K562 (cell line): ENCODE results near the gene IGF2BP3. TPM values are rescaled to one million over a fixed set of nuclear protein-coding genes. Genes with fewer than 3 reads are reported as not detected.

Experiments
- BHLHE40 ChIP-seq: IDR thresholded peaks from 2 replicates; pipeline ENCODE4 v1.6.1; 2011; ENCODE audit warnings: low read length, improper control_type of control experiment
- CSDE1 ChIP-seq, 2 experiments: fragments of 450-650 bp; IDR thresholded peaks; 2 replicates each; pipeline ENCODE4 v1.6.1; 2016; ENCODE audit warnings: mild to moderate bottlenecking in 1 of 2
- CXXC5 ChIP-seq: fragments of 250-450 bp; sonication (Bioruptor Pico); IDR thresholded peaks from 2 replicates; pipeline ENCODE4 v1.8.0; 2022; ENCODE audit warnings: inconsistent platforms, mild to moderate bottlenecking, moderate library complexity
- E2F6 ChIP-seq, 2 experiments: IDR thresholded peaks; 2 replicates each; pipeline ENCODE4 v1.6.1; 2011; ENCODE audit warnings: borderline replicate concordance in 1 of 2, control low read depth in 1 of 2, low read depth in 1 of 2, low read length in 1 of 2, mild to moderate bottlenecking in 1 of 2, mixed read lengths in 1 of 2, moderate library complexity in 1 of 2; ENCODE audit not compliant: insufficient read depth in 1 of 2, insufficient read length in 1 of 2, poor library complexity in 1 of 2, severe bottlenecking in 1 of 2; ENCODE audit errors: extremely low read depth in 1 of 2
- GABPB1 ChIP-seq: sonication (generic); formaldehyde crosslinking; IDR thresholded peaks from 2 replicates; pipeline ENCODE4 v1.8.0; 2022; ENCODE audit warnings: mild to moderate bottlenecking, missing genetic modification reagents
- HIVEP1 ChIP-seq: fragments of 250-450 bp; sonication (Bioruptor Pico); IDR thresholded peaks from 2 replicates; pipeline ENCODE4 v1.4.0; 2020; ENCODE audit warnings: mild to moderate bottlenecking
- HMGN3 ChIP-seq: IDR thresholded peaks from 2 replicates; pipeline ENCODE4 v1.6.1; 2011; ENCODE audit warnings: borderline replicate concordance, low read depth, mild to moderate bottlenecking, mixed read lengths, low read length; ENCODE audit not compliant: insufficient read length; ENCODE audit errors: extremely low read depth
- HOXB6 ChIP-seq: fragments of 250-450 bp; sonication (Bioruptor Pico); IDR thresholded peaks from 2 replicates; pipeline ENCODE4 v1.5.1; 2022; ENCODE audit warnings: mild to moderate bottlenecking, borderline replicate concordance
- KLF6 ChIP-seq: fragments of 250-450 bp; sonication (Bioruptor Pico); IDR thresholded peaks from 2 replicates; pipeline ENCODE4 v1.4.0; 2020; ENCODE audit warnings: mild to moderate bottlenecking, moderate library complexity, borderline replicate concordance
- NCOA4 ChIP-seq: fragments of 450-650 bp; IDR thresholded peaks from 2 replicates; pipeline ENCODE4 v1.6.1; 2018; ENCODE audit warnings: mild to moderate bottlenecking; ENCODE audit not compliant: partially characterized antibody
- NR3C1 ChIP-seq: sonication (generic); formaldehyde crosslinking; IDR thresholded peaks from 2 replicates; pipeline ENCODE4 v1.8.1; 2022; ENCODE audit warnings: missing genetic modification reagents
- OTX1 ChIP-seq: fragments of 450-650 bp; formaldehyde crosslinking; IDR thresholded peaks from 2 replicates; pipeline ENCODE4 v1.4.0; 2022; ENCODE audit warnings: mild to moderate bottlenecking
- PHF8 ChIP-seq: fragments of 200-600 bp; sonication (generic); IDR thresholded peaks from 2 replicates; pipeline ENCODE4 v1.6.1; 2012; ENCODE audit warnings: mixed run types, mild to moderate bottlenecking, inconsistent platforms, low read length, moderate library complexity, borderline replicate concordance
- PML ChIP-seq: IDR thresholded peaks from 2 replicates; pipeline ENCODE4 v1.6.1; 2012; ENCODE audit warnings: low read length, inconsistent platforms
- RBBP5 ChIP-seq: fragments of 200-600 bp; sonication (generic); IDR thresholded peaks from 2 replicates; pipeline ENCODE4 v1.6.1; 2012; ENCODE audit warnings: borderline replicate concordance, mild to moderate bottlenecking, low read length, control low read depth, inconsistent platforms; ENCODE audit not compliant: insufficient read depth, poor library complexity, severe bottlenecking
- RUNX1 ChIP-seq: sonication (generic); IDR thresholded peaks from 2 replicates; pipeline ENCODE4 v1.6.1; 2016; ENCODE audit warnings: antibody characterized with exemption, low read depth
- SAFB ChIP-seq: fragments of 200-400 bp; formaldehyde crosslinking; IDR thresholded peaks from 2 replicates; pipeline ENCODE4 v1.6.1; 2017; ENCODE audit warnings: low read depth, low read length, borderline replicate concordance
- USF2 ChIP-seq: sonication (generic); formaldehyde crosslinking; IDR thresholded peaks from 2 replicates; pipeline ENCODE4 v1.5.0; 2020; ENCODE audit warnings: missing genetic modification reagents
- VEZF1 ChIP-seq: fragments of 200-800 bp; sonication (Bioruptor generic); IDR thresholded peaks from 2 replicates; pipeline ENCODE4 v1.6.1; 2017; ENCODE audit warnings: missing genetic modification characterization, missing compliant biosample characterization
- ZBTB17 ChIP-seq: fragments of 450-650 bp; formaldehyde crosslinking; IDR thresholded peaks from 2 replicates; pipeline ENCODE4 v1.4.0; 2020; ENCODE audit warnings: mild to moderate bottlenecking
- ZNF589 ChIP-seq: fragments of 200-800 bp; sonication (Bioruptor generic); IDR thresholded peaks from 2 replicates; pipeline ENCODE4 v1.6.1; 2016; ENCODE audit warnings: low read depth, missing genetic modification characterization, missing compliant biosample characterization
- polyA plus RNA-seq, 8 experiments: library from polyadenylated mRNA; depleted of rRNA in 4 of 8; stranded (reverse) in 5 of 8; unstranded in 3 of 8; fragments of >200 nt; fragmentation: Nextera tagmentation in 2 of 8; fragmentation: Illumina TruSeq in 1 of 8; extraction: Ambion mirVana in 2 of 8; extraction: Trizol in 1 of 8; gene quantifications; 2 replicates each; pipeline versions ENCODE4 v1.2.1 to v1.2.3, GENCODE V29; 2011 to 2014; ENCODE audit warnings: inconsistent platforms in 1 of 8, missing spikeins in 1 of 8
- total RNA-seq, 7 experiments: library from RNA; depleted of rRNA in 6 of 7; stranded (reverse); fragments of >200 nt in 6 of 7; fragmentation: Illumina TruSeq in 2 of 7; extraction: Trizol in 2 of 7; gene quantifications; 2 replicates each; pipeline versions ENCODE4 v1.2.1 to v1.2.3, GENCODE V29; 2011 to 2021; ENCODE audit warnings: low replicate concordance in 1 of 7
- TF ChIP-seq, protein P1 (sequence below): fragments of 450-650 bp; formaldehyde crosslinking; IDR thresholded peaks from 2 replicates; pipeline ENCODE4 v1.4.0; 2020; ENCODE audit warnings: mild to moderate bottlenecking, moderate library complexity

IGF2BP3 gene
- total and polyA plus RNA-seq, 9 of the 15 experiments (the other 6 are each of a cell fraction or from before 2014, with no cell fraction given) = 8.4 to 88.1 (median 61.2) TPM

- TF ChIP-seq E2F6 (IDR thresholded peaks at IDR 0.05; ENCODE audit: borderline replicate concordance in 1 of 2, extremely low read depth in 1 of 2, insufficient read depth in 1 of 2, insufficient read length in 1 of 2, low read depth in 1 of 2, low read length in 1 of 2, poor library complexity in 1 of 2, severe bottlenecking in 1 of 2) (peak; percentile 57 to 75), VEZF1 (CRISPR knock-in tag) (peak; percentile 73), HOXB6 (CRISPR knock-in tag) (no peak), PHF8 (peak; percentile 62; the same call in 1 of the 2 replicates), CSDE1 (IDR thresholded peaks at IDR 0.05) (no peak), OTX1 (CRISPR knock-in tag) (no peak), RUNX1 (peak; percentile 32; the same call in 1 of the 2 replicates), NCOA4 (no peak), ZBTB17 (CRISPR knock-in tag) (peak; percentile 26; the same call in 1 of the 2 replicates), SAFB (peak; percentile 90), KLF6 (no peak), BHLHE40 (peak; percentile 30), ZNF589 (CRISPR knock-in tag) (no peak), USF2 (CRISPR knock-in tag) (0 out of 2 replicates have a peak, but pooled peaks have one; percentile 3), PML (0 out of 2 replicates have a peak, but pooled peaks have one; percentile 18), HIVEP1 (CRISPR knock-in tag) (0 out of 2 replicates have a peak, but pooled peaks have one; percentile 22), NR3C1 (0 out of 2 replicates have a peak, but pooled peaks have one; percentile 41), GABPB1 (CRISPR knock-in tag) (peak; percentile 33; the same call in 1 of the 2 replicates), CXXC5 (CRISPR knock-in tag) (peak; percentile 57; the same call in 1 of the 2 replicates), RBBP5 (peak; percentile 82), HMGN3 (peak; percentile 68)
- TF ChIP-seq, protein P1, sequence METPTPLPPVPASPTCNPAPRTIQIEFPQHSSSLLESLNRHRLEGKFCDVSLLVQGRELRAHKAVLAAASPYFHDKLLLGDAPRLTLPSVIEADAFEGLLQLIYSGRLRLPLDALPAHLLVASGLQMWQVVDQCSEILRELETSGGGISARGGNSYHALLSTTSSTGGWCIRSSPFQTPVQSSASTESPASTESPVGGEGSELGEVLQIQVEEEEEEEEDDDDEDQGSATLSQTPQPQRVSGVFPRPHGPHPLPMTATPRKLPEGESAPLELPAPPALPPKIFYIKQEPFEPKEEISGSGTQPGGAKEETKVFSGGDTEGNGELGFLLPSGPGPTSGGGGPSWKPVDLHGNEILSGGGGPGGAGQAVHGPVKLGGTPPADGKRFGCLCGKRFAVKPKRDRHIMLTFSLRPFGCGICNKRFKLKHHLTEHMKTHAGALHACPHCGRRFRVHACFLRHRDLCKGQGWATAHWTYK (CRISPR knock-in tag) = peak; percentile 23; the same call in 1 of the 2 replicates
These were observed 936 bp downstream of the IGF2BP3 start (continued) for GRCh38 chr7:23469150-23469960.
